Keratinocyte (primary cell): ENCODE results near the gene ACP7. TPM values are rescaled to one million over a fixed set of nuclear protein-coding genes. Genes with fewer than 3 reads are reported as not detected.

Experiments used
- DNase-seq: peaks from one replicate; pipeline ENCODE4 v3.0.0-alpha.2; 2011; ENCODE audit warnings: low read depth, missing footprints, low spot score
- FAIRE-seq: peaks from 2 replicates; lab custom pipeline; 2011; peaks lifted over from hg19 to GRCh38; lab: Jason Lieb, UNC
- H2AFZ ChIP-seq: 2 replicates; pipeline ENCODE4 v1.6.0; 2012; ENCODE audit warnings: low read length, control low read depth, inconsistent platforms; ENCODE audit not compliant: control insufficient read depth
- H3K27ac ChIP-seq: 2 replicates; pipeline ENCODE4 v1.5.1; 2011; ENCODE audit warnings: low read length; ENCODE audit not compliant: control insufficient read depth, insufficient read depth
- H3K27me3 ChIP-seq: 3 replicates; pipeline ENCODE4 v1.6.0; 2011; ENCODE audit warnings: low read length; ENCODE audit not compliant: control insufficient read depth, insufficient read depth; ENCODE audit errors: extremely low read depth
- H3K36me3 ChIP-seq, 2 experiments: 2 replicates in 1 of 2; 3 replicates in 1 of 2; pipeline ENCODE4 v1.5.1; 2011; ENCODE audit warnings: low read length in 2 of 2, mild to moderate bottlenecking in 1 of 2; ENCODE audit not compliant: control insufficient read depth in 2 of 2, insufficient read depth in 2 of 2; ENCODE audit errors: extremely low read depth in 1 of 2
- H3K4me1 ChIP-seq: 3 replicates; pipeline ENCODE4 v1.5.1; 2011; ENCODE audit warnings: low read length; ENCODE audit not compliant: control insufficient read depth, insufficient read depth; ENCODE audit errors: extremely low read depth
- H3K4me2 ChIP-seq: 3 replicates; pipeline ENCODE4 v1.6.0; 2011; ENCODE audit warnings: low read depth, low read length; ENCODE audit not compliant: control insufficient read depth, insufficient read depth; ENCODE audit errors: extremely low read depth
- H3K4me3 ChIP-seq, 3 experiments: fragments of 200-600 bp in 1 of 3; sonication (generic) in 1 of 3; 2 replicates in 2 of 3; 3 replicates in 1 of 3; pipeline ENCODE4 v1.5.1; 2011 to 2016; ENCODE audit warnings: low read length in 3 of 3, mild to moderate bottlenecking in 3 of 3, control low read depth in 2 of 3, inconsistent platforms in 1 of 3, low read depth in 1 of 3, mixed read lengths in 1 of 3, mixed run types in 1 of 3, moderate library complexity in 1 of 3; ENCODE audit not compliant: control insufficient read depth in 2 of 3, insufficient read depth in 2 of 3; ENCODE audit errors: extremely low read depth in 1 of 3
- H3K79me2 ChIP-seq: 2 replicates; pipeline ENCODE4 v1.6.0; 2012; ENCODE audit warnings: low read length; ENCODE audit not compliant: control insufficient read depth, insufficient read depth
- H3K9ac ChIP-seq: 3 replicates; pipeline ENCODE4 v1.6.0; 2011; ENCODE audit warnings: low read length; ENCODE audit not compliant: control insufficient read depth, insufficient read depth; ENCODE audit errors: extremely low read depth
- H3K9me1 ChIP-seq: 3 replicates; pipeline ENCODE4 v1.6.0; 2011; ENCODE audit warnings: low read length; ENCODE audit not compliant: control insufficient read depth, insufficient read depth; ENCODE audit errors: extremely low read depth
- H3K9me3 ChIP-seq: 2 replicates; pipeline ENCODE4 v1.5.1; 2012; ENCODE audit warnings: low read depth, low read length; ENCODE audit not compliant: control insufficient read depth
- H4K20me1 ChIP-seq: 3 replicates; pipeline ENCODE4 v1.6.0; 2011; ENCODE audit warnings: low read length; ENCODE audit not compliant: control insufficient read depth, insufficient read depth; ENCODE audit errors: extremely low read depth
- CTCF ChIP-seq, 3 experiments: IDR thresholded peaks in 1 of 3; conservative IDR thresholded peaks in 1 of 3; optimal IDR thresholded peaks in 1 of 3; 2 replicates in 2 of 3; 3 replicates in 1 of 3; pipeline versions ENCODE3 to v1.5.1; 2011; ENCODE audit warnings: low read length in 3 of 3, mild to moderate bottlenecking in 3 of 3, moderate library complexity in 2 of 3, control low read depth in 1 of 3, inconsistent platforms in 1 of 3; ENCODE audit not compliant: insufficient read depth in 2 of 3; ENCODE audit errors: extremely low read depth in 1 of 3
- EZH2 ChIP-seq: IDR thresholded peaks from one replicate; pipeline ENCODE4 v1.6.1; 2012; ENCODE audit warnings: inconsistent platforms, mild to moderate bottlenecking, low read length, moderate library complexity
- dilution Hi-C: fragments of 300-500 bp; cut with MboI; formaldehyde crosslinking; loops from one replicate; pipeline ENCODE4 v1.7.0; 2020; ENCODE audit warnings: low sequenced_read_pairs; ENCODE audit not compliant: extremely low pct_ligation_motif_present
- polyA plus RNA-seq, 5 experiments: library from polyadenylated mRNA; depleted of rRNA in 3 of 5; stranded (reverse) in 3 of 5; stranded (forward) in 1 of 5; unstranded in 1 of 5; fragments of >200 nt; gene quantifications; 1 replicate in 1 of 5; 2 replicates in 3 of 5; 3 replicates in 1 of 5; pipeline versions ENCODE4 v1.2.1 to v1.2.3, GENCODE V29; 2011 to 2012; ENCODE audit warnings: missing spikeins in 2 of 5, low read depth in 1 of 5, low replicate concordance in 1 of 5

ACP7 gene
- polyA plus RNA-seq, 1 donor (not counting 4 experiments of a cell fraction or from before 2014, with no cell fraction given), result 0.09 TPM

DNA sequence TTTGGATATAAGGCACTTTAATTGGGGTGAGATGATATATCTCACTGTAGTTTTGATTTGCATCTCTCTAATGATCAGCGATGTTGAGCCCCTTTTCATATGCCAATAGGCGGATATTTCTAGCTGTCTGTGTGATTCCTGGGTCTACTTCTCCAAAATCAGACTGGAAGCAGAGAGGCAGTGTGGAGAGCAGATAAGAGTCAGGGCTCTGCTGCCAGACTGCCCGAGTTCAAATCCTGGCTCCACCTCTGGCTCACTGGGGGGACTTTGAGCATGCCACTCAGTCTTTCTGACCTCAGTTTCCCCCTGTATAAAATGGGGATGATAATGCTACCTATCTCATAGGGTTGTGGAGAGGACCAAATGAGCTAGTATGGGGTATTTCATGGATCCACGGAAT lies 24.0 kb upstream of the ACP7 start:
- Histone ChIP-seq H3K27me3 (no peaks in the 10 kb centered on the region), H3K9me3 (no peaks in the 10 kb centered on the region), H3K27ac (no peak overlapping the region), H3K4me2 (no peak overlapping the region), H3K9me1 (no peaks in the 10 kb centered on the region), H3K9ac (no peak overlapping the region), H3K36me3 (no peaks in the 10 kb centered on the region), H3K79me2 (no peaks in the 10 kb centered on the region), H4K20me1 (no peaks in the 10 kb centered on the region), H3K4me1 (no peaks in the 10 kb centered on the region), H3K4me3 (no peak overlapping the region), H2AFZ (no peak overlapping the region)
- dilution Hi-C loops, result no loop called here
- TF ChIP-seq EZH2 (no peak), CTCF (optimal IDR thresholded peaks at IDR 0.05 in 1 of 3, IDR thresholded peaks at IDR 0.05 in 1 of 3, conservative IDR thresholded peaks at IDR 0.05 in 1 of 3; ENCODE audit: extremely low read depth in 1 of 3, insufficient read depth in 2 of 3, low read length in 3 of 3) (no peak)
- FAIRE-seq (no peak), DNase-seq (no peak)

DNA sequence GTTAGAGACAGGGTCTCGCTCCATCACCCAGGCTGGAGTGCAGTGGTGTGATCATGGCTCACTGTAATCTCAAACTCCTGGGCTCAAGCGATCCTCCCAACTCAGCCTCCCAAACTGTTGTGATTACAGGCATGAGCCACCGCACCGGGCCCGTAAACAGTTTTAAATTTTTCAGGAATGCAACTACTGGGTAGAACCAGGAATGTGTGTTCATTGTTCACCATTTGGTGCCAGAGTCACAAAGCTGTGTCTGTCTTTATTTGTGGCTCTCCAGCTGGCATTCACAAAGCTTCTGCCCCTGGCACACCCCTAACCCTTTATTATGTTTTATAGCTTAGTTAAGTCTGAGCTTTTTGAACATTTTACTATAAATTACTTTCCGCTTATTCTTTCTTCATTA lies 19.8 kb upstream of the ACP7 start:
- Histone ChIP-seq H3K27me3 (no peaks in the 10 kb centered on the region), H2AFZ (no peak overlapping the region), H3K9me1 (no peaks in the 10 kb centered on the region), H3K27ac (no peak overlapping the region), H3K4me3 (no peak overlapping the region), H3K79me2 (no peaks in the 10 kb centered on the region), H3K9ac (no peak overlapping the region), H3K4me1 (no peaks in the 10 kb centered on the region), H4K20me1 (no peaks in the 10 kb centered on the region), H3K9me3 (no peaks in the 10 kb centered on the region), H3K4me2 (no peak overlapping the region), H3K36me3 (no peaks in the 10 kb centered on the region)
- dilution Hi-C loops, result no loop called here
- DNase-seq (no peak), FAIRE-seq (no peak)
- TF ChIP-seq CTCF (optimal IDR thresholded peaks at IDR 0.05 in 1 of 3, IDR thresholded peaks at IDR 0.05 in 1 of 3, conservative IDR thresholded peaks at IDR 0.05 in 1 of 3; ENCODE audit: extremely low read depth in 1 of 3, insufficient read depth in 2 of 3, low read length in 3 of 3) (no peak), EZH2 (no peak)
